Measurements from ENCODE around the gene LRP1B.
"Not testable (repeated sequence)": the region's sequence is repeated elsewhere in the genome, so short reads cannot be mapped to it uniquely, and the experiment has no call there.

Gene LRP1B

GRCh38 chr2:140338795-140339194 is 1792.0 kb downstream of the LRP1B start:
- DNase-seq (ENCODE audit: low spot score), result no peak

GRCh38 chr2:140337061-140337460 is 1793.8 kb downstream of the LRP1B start:
- no peak for DNase-seq (ENCODE audit: low spot score)

GRCh38 chr2:140316345-140316744 is 1814.5 kb downstream of the LRP1B start:
- no peak for DNase-seq (ENCODE audit: low spot score)

GRCh38 chr2:140311905-140312304 is 1818.9 kb downstream of the LRP1B start:
- DNase-seq (ENCODE audit: low spot score), result no peak

DNA sequence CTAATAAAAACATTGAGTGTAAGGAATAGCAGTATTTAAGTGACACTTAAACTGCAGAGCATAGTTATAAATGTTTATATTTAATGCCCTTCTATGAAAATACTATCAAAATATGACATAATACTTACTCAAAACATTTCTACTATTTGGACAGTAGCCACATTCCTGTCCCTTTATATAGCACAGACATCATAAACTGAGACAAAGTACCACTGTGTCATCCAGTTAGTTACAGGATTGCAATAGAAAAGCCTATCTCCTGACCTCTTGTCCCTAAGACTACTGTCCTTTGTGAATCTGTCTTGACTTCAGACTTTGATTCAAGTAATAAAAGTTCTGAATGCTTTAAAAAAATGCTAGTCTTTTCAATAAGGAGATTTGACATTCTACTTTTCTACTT is 1822.1 kb downstream of the LRP1B start:
- DNase-seq (ENCODE audit: low spot score), result no peak

DNA sequence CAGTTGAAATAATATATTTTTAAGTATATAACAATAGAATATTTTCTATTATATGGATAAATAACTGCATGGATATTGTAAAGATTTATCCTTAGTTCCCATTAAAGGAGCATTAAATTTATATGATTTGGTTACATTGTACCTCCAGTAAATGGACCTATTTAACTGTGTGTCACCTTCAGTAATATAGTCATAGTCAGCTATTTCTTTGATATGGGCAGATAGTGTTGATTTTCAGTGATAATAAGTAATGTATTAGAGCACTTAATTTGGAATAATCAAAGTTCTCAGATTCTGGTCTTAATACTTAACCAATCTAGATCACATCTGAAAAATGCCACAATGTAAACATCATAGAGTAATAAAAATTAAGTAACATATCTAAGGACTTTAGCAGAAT is 1823.3 kb downstream of the LRP1B start:
- no peak for DNase-seq (ENCODE audit: low spot score)

DNA sequence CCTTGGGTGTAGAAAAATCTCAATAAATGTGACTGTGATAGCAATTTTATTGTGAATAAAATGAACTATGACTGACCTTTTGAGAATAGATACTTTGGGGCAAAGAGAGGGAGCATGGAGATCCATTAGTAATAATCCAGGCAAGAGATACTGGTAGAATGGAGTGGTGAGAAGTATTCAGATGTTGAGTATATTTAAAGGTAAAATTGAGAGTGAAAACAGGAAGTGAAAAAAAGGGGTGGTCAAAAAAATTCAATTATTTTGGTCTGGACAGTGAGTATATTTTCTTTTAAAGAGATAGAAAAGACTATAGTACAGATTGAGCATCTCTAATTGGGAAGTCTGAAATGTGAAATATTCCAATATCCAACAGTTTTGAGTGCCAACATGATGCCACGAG is 1835.0 kb downstream of the LRP1B start:
- no peak for DNase-seq (ENCODE audit: low spot score)

- no peak for DNase-seq (ENCODE audit: low spot score)
Measured at GRCh38 chr2:140288726-140289125, 1842.1 kb downstream of the LRP1B start.

GRCh38 chr2:140288213-140288612 is 1842.6 kb downstream of the LRP1B start:
- no peak for DNase-seq (ENCODE audit: low spot score)

DNA sequence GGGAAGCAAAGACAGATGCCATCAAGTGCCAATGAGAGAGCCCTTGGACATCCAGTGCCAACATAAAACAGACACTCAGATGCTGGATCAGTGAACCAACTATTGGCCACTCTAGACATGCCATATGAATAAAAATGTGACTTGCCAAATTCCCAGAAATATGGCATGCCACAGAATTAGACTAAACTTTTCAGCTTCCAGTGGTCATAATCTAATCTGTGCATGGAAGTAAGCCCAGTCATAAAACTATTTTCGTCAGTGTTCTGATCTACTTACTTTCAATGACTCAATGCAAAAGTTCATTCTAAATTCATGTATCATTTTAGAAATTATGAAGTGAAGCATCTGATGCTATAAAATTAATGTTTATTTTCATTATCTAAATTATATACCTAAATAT is 1844.4 kb downstream of the LRP1B start:
- no peak for DNase-seq (ENCODE audit: low spot score)

DNA sequence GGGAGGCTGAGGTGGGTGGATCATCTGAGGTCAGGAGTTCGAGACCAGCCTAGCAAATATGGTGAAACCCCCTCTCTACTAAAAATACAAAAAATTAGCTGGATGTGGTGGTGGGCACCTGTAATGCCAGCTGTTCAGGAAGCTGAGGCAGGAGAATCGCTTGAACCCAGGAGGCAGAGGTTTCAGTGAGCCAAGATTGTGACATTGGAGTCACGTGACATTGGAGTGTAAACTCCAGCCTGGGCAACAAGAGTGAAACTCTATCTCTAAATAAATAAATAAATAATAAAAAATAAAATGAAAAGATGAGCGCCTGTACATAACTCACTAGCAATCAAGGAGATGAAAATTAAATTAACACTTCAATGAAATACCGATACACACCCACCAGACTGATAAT is 1853.5 kb downstream of the LRP1B start:
- not testable (repeated sequence) for DNase-seq (ENCODE audit: low spot score)

DNA sequence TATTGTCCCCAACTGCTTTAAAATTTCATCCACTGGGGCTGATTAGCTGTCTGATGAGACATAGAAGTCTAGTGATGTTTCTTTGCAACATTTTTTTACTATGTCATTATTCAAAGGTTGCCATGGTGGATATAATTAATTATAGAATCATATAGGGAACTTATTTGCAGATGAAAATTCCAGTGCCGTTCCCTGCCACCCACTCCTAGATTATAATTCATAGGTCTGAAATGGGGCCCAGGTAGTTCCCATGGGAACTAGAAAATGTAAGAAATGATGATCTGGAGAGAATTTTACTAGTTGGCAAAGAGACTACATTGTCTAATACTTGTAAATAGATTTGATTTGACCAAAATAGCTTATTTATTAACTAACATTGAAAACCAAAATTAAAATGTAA is 1854.2 kb downstream of the LRP1B start:
- no peak for DNase-seq (ENCODE audit: low spot score)

GRCh38 chr2:140275427-140275826 is 1855.4 kb downstream of the LRP1B start:
- no peak for DNase-seq (ENCODE audit: low spot score)

DNA sequence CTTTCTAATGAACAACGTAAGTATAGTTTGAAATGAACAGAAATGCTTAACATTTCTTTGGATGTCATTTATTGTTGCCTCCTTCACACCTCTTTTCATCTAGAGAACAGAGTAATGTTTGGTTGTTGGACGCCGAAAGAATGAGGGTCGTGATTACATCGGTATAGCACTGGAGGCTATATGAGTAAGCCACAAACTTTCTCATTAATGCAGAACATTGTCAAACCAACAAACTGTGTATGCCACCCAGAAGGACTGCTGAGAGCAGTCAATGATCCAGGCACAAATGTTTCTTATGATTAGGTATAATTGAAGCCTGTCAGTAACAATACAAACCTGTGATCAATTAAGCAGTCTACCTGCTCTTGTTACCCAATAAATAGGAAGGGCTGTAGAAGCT is 1855.9 kb downstream of the LRP1B start:
- no peak for DNase-seq (ENCODE audit: low spot score)

GRCh38 chr2:140273958-140274357 is 1856.9 kb downstream of the LRP1B start:
- DNase-seq (ENCODE audit: low spot score), result no peak

DNA sequence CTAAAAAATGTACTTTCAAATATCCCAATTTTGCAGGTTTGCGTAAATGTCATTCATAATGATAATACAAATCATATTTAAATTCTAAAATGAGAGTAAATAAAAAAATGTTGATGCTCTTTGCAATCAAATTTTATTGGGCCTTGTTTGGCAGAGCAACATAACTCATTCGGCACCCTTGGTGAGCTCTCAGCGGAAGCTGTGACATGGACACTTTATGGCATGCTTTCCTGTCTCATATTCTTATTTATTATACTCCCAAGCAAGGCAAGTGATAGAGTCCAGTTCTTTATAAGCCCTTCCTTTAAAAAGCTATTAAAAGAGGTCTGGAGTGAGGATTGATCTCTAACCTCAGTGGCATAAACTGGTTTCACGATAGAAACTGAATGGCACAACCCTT is 1857.4 kb downstream of the LRP1B start:
- no peak for DNase-seq (ENCODE audit: low spot score)

GRCh38 chr2:140270224-140270623 is 1860.6 kb downstream of the LRP1B start:
- DNase-seq (ENCODE audit: low spot score), result no peak

DNA sequence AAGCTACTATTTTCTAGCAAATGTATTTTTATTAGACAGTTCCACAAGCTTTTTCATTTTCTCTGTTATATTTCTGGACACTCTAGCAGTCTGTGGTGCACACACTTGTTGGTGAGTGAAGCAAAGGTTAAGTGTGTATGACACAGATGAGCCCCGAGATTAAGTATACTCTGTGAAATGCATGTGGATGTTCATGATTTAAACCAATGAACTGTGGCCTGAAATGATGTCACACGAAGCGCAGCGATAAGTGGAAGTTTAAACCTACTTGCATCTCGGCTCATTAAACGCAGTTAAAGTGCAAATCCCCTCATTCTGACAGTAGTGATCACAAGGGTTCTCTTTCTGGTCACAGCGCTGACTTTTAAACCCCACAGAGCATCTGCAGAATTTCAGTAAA is 1861.8 kb downstream of the LRP1B start:
- no peak for DNase-seq (ENCODE audit: low spot score)

- DNase-seq (ENCODE audit: low spot score), result no peak
Measured at GRCh38 chr2:140262908-140263307, 1867.9 kb downstream of the LRP1B start.

DNA sequence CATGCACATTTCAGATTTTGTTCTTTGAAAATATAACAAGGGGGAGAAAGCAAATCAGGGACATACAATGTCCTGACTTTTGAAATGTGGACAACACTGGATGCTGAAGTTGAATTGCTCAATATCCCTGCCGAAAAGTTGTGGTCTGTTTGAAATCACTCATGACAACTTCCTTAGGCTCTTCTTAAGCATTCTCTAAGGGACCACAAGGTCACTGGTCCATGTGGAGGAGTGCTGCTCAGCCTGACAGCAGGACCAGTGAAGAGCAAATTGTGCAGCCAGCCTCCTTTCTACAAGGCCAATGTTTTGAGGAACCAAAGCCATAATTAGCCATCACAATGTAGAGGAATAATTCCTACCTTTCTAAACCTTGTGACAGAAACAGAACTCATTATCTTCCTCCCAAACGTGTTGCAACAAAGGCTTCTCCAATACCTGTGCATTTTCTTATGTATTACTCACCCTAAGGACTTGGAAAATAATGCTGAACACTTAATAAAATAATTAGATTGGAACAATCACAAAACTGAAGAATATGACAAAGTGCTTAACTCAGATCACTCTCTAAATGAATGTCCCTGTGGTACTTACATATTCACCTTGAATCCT is 1873.0 kb downstream of the LRP1B start:
- DNase-seq (ENCODE audit: low spot score), result no peak

- no peak for DNase-seq (ENCODE audit: low spot score)
Measured at GRCh38 chr2:140256080-140256479, 1874.7 kb downstream of the LRP1B start.

GRCh38 chr2:140249821-140250220 is 1881.0 kb downstream of the LRP1B start:
- no peak for DNase-seq (ENCODE audit: low spot score)

DNA sequence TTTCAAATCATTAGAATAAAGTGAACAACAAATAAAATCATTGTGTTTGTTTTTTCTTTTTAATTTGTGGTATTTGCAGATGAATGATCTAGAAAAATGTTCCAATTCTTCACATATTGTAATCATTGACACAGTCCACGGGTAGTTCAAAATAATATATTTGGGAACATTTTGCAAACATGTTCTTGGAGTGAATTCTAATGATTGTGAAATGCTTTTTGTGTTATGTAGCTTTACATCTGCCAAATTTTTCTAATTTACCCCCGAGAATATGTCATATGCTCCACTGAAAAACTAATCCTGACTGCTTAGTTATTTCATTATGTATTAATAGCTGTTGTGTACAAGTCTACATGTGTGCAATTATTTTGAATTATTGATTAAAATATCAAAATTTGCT is 1882.2 kb downstream of the LRP1B start:
- DNase-seq (ENCODE audit: low spot score), result no peak

DNA sequence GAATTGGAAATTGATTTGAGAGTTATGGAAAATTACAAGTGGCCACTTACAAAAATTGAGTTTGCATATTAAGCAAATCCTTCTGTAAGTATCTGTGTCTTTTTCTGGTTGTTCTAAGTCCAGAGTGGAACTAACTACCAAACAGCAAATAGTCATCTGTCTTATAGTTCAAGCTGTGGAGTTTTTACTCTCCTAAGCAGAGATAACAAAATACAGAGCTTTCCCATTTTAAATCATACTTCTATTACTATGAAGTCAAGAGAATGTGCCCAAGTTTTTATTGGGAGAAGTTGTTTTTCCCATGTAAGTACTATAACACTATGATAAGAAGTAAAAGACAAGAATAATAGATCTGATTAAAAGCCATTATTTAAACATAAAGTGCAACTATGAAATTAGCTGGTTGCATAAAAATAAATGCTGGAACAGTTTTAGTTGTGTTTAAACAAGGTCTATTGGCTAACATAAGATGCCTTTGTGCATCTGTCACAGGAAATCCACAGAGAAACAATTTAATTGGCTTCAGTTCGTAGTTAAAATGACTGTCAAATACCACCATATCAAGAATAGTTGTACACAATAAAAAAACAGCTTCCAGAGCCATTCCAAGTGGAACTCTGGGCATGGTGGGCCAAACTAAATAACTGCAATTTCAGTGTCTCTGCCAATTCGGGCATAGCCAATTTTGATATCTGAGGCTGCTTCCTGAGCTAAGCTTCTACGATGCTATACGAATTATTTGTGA is 1883.2 kb downstream of the LRP1B start:
- DNase-seq (ENCODE audit: low spot score), result no peak
